ENCODE data around the gene SRL. TPM values are rescaled to one million over a fixed set of nuclear protein-coding genes. Genes with fewer than 3 reads are reported as not detected.

SRL gene
- total and polyA plus RNA-seq, 2 of the 13 experiments (the other 11 are each of a cell fraction or from before 2014, with no cell fraction given), result 0.05 TPM; not detected in 1

DNA sequence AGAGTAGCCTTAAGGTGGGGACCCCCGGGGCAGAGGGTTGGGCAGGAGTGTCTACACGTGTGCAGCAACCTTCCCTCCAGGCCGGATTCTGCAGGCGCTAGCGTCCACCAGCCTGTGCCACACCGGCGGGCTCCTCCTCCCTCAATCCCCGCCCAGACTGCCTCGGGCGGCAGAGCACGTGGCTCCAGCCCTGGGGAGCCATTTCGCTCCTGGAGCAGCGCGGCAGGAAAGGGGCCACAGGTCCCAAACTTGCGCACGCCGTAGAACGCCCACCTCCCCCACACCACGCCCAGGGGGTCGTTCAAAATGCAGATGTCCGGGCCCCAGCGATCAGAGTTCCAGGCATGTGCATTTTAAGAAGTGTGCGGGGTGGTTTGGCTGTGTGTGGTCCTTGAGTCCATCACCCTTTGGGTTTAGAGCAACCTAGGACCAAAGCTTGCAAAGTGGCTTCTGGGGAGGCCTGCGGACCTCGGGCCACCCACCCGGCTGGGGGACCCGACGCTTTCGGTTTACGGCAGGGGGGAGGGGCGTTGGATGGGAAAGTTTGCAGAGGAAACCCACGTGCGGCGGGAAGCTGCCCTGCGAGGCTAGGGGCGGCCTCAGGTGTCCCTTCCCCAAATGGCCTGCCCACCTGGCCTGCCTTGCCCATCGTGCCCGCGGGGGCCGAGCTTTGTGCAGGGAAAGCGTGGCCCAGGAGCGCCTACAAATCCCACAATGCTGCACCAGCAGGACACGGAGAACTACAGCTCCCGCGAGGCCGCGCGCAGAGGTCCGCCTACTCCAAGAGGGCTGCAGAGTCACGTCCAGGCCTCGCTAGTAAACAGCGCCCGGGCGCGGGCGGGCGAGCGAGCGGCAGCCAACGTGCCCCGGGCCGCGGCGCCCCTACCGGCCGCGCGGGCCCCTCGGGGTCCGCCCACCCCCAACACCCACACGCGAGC is 29.6 kb upstream of the SRL start (continued):
- TF ChIP-seq, protein P1, sequence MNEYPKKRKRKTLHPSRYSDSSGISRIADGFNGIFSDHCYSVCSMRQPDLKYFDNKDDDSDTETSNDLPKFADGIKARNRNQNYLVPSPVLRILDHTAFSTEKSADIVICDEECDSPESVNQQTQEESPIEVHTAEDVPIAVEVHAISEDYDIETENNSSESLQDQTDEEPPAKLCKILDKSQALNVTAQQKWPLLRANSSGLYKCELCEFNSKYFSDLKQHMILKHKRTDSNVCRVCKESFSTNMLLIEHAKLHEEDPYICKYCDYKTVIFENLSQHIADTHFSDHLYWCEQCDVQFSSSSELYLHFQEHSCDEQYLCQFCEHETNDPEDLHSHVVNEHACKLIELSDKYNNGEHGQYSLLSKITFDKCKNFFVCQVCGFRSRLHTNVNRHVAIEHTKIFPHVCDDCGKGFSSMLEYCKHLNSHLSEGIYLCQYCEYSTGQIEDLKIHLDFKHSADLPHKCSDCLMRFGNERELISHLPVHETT (CRISPR knock-in tag; conservative IDR thresholded peaks at IDR 0.05), result peak; percentile 54; the same call in 1 of the 2 replicates
- 0 out of 2 replicates have a peak, but pooled peaks have one; percentile 60 for TF ChIP-seq ZFP62 (CRISPR knock-in tag; IDR thresholded peaks at IDR 0.05)
- peak; percentile 66; the same call in 1 of the 2 replicates for TF ChIP-seq JUND (CRISPR knock-in tag; IDR thresholded peaks at IDR 0.05)
- TF ChIP-seq ZNF180 (CRISPR knock-in tag; IDR thresholded peaks at IDR 0.05; ENCODE audit: borderline replicate concordance, low read depth), result 0 out of 2 replicates have a peak, but pooled peaks have one; percentile 42
- peak; percentile 76 for TF ChIP-seq ZMYM2 (CRISPR knock-in tag; IDR thresholded peaks at IDR 0.05)
- no peak for TF ChIP-seq ZFP1 (CRISPR knock-in tag; IDR thresholded peaks at IDR 0.05)
- TF ChIP-seq, protein P2, sequence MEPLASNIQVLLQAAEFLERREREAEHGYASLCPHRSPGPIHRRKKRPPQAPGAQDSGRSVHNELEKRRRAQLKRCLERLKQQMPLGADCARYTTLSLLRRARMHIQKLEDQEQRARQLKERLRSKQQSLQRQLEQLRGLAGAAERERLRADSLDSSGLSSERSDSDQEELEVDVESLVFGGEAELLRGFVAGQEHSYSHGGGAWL (CRISPR knock-in tag; IDR thresholded peaks at IDR 0.05), result peak; percentile 92
- no peak; the same call in 1 of the 2 replicates for TF ChIP-seq TEAD2 (CRISPR knock-in tag; IDR thresholded peaks at IDR 0.05)
- TF ChIP-seq, protein P3, sequence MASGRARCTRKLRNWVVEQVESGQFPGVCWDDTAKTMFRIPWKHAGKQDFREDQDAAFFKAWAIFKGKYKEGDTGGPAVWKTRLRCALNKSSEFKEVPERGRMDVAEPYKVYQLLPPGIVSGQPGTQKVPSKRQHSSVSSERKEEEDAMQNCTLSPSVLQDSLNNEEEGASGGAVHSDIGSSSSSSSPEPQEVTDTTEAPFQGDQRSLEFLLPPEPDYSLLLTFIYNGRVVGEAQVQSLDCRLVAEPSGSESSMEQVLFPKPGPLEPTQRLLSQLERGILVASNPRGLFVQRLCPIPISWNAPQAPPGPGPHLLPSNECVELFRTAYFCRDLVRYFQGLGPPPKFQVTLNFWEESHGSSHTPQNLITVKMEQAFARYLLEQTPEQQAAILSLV (CRISPR knock-in tag; IDR thresholded peaks at IDR 0.05; ENCODE audit: borderline replicate concordance), result peak; percentile 66; the same call in 1 of the 2 replicates
- TF ChIP-seq ZNF335 (CRISPR knock-in tag; IDR thresholded peaks at IDR 0.05), result peak; percentile 81; the same call in 1 of the 2 replicates
- TF ChIP-seq HNRNPK (IDR thresholded peaks at IDR 0.05; ENCODE audit: low read depth, low read length, poor library complexity, severe bottlenecking), result peak; percentile 7
- peak; percentile 66; the same call in 1 of the 2 replicates for TF ChIP-seq ZNF546 (CRISPR knock-in tag; conservative IDR thresholded peaks at IDR 0.05)
- no peak for TF ChIP-seq SOX13 (IDR thresholded peaks at IDR 0.05)
- peak in 1 of 2 experiments; percentile 41; a peak in 1 of 4 replicates for TF ChIP-seq SOX13 (CRISPR knock-in tag; conservative IDR thresholded peaks at IDR 0.05 in 1 of 2, IDR thresholded peaks at IDR 0.05 in 1 of 2)
- TF ChIP-seq, protein P4, sequence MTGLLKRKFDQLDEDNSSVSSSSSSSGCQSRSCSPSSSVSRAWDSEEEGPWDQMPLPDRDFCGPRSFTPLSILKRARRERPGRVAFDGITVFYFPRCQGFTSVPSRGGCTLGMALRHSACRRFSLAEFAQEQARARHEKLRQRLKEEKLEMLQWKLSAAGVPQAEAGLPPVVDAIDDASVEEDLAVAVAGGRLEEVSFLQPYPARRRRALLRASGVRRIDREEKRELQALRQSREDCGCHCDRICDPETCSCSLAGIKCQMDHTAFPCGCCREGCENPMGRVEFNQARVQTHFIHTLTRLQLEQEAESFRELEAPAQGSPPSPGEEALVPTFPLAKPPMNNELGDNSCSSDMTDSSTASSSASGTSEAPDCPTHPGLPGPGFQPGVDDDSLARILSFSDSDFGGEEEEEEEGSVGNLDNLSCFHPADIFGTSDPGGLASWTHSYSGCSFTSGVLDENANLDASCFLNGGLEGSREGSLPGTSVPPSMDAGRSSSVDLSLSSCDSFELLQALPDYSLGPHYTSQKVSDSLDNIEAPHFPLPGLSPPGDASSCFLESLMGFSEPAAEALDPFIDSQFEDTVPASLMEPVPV (CRISPR knock-in tag; IDR thresholded peaks at IDR 0.05), result peak; percentile 76
- peak; percentile 43; the same call in 1 of the 2 replicates for TF ChIP-seq ZNF747 (CRISPR knock-in tag; IDR thresholded peaks at IDR 0.05; ENCODE audit: borderline replicate concordance)
- peak; percentile 12; the same call in 1 of the 2 replicates for TF ChIP-seq GFI1 (CRISPR knock-in tag; IDR thresholded peaks at IDR 0.05; ENCODE audit: borderline replicate concordance)
- TF ChIP-seq NFATC3 (CRISPR knock-in tag; IDR thresholded peaks at IDR 0.05), result no peak
- TF ChIP-seq SALL2 (CRISPR knock-in tag; IDR thresholded peaks at IDR 0.05), result no peak

Measured in HepG2 (cell line).